ENCODE measurements around the gene AR.
A peak's percentile ranks its signal among the peaks of the same experiment; 100 is the strongest.

AR gene

DNA sequence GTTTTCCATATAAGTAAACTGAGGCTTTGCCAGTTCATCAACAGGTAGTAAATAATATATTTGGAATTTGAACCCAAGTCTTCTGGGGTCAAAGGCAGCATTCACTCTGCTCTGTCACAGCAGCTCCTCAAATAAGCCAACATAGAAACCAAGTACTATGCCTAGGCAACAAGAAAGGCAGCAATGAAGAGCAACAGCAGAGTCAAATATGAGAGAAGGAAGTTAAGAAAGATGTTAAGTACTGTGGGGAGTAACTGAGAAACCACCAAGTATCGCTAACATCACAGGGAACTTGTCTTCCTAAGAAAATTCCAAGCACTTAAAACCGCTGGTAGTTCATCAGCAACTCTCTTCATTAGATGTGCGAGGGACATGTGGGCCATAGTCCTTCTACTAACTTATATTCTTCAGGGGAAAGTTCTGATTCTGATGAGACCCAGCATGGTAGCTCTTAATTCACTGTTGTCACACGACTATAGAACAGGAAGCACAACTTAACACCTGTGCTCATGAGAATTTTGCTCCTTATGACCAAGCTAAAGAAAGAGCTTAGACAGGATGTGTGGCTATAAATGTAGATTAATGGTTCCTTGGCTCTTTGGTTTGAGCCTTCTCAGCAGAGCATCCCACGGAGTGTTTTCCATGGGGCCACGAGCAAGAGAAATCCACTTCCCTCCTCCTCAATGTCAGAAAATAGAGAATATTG is 107.8 kb downstream of the AR start:
- Histone ChIP-seq H3K79me2 (ENCODE audit: low read length) (no peaks in the 10 kb centered on the region), H3K27me3 (replicated peaks; ENCODE audit: insufficient read depth, low read length) (no peaks in the 10 kb centered on the region), H3F3A (ENCODE audit: insufficient read depth, low read length) (no peaks in the 10 kb centered on the region; the same call in 1 of the 2 replicates), H2AFZ (ENCODE audit: low read length) (no peak overlapping the region), H3K9me3 (replicated peaks; ENCODE audit: insufficient read depth, low read length) (no peaks in the 10 kb centered on the region), H3K9ac (ENCODE audit: low read length) (no peak overlapping the region), H4K20me1 (ENCODE audit: insufficient read depth, low read length) (no peaks in the 10 kb centered on the region), H3K4me1 (ENCODE audit: low read length) (peaks cover 11% of the 10 kb centered on the region), H3K27ac (ENCODE audit: low read length) (peak overlapping the region; percentile 20; the same call in 1 of the 2 replicates), H3K9me2 (replicated peaks; ENCODE audit: insufficient read depth, low read length) (no peaks in the 10 kb centered on the region), H3K4me3 (ENCODE audit: low read length) (no peak overlapping the region), H3K36me3 (replicated peaks; ENCODE audit: insufficient read depth, low read length) (no peaks in the 10 kb centered on the region), H3K4me2 (ENCODE audit: low read depth, low read length) (no peak overlapping the region)
- TF ChIP-seq CTCF (IDR thresholded peaks at IDR 0.05; ENCODE audit: low read length), result no peak
- TF ChIP-seq EZH2phosphoT487 (IDR thresholded peaks at IDR 0.05; ENCODE audit: low read length), result no peak
- TF ChIP-seq EZH2 (optimal IDR thresholded peaks at IDR 0.05; ENCODE audit: low read depth, low read length), result no peak
- DNase-seq, result peak; percentile 41

DNA sequence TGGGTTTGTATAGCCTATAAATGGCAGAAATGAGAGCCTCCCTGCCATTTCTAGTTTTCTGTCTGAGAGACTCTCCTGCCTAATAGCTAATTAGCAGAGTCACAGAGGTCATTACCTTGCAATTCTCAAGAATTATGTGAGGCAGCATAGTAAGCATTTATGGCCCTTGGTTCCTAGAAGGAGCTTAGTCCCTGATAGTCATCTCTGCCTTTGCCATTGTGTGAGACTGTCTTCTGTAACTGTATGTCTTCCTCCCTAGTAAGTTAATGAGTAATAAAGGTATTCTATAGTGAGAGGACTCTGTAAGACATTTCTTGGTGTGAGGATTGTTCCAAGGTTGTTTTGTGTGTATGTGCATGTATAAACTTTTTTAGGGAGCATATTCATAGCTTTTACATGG is 108.7 kb downstream of the AR start:
- H3K4me3 ChIP-seq (ENCODE audit: low read length), result no peak overlapping the region
- H3K27ac ChIP-seq (ENCODE audit: low read length), result no peak overlapping the region
- H3K79me2 ChIP-seq (ENCODE audit: low read length), result no peaks in the 10 kb centered on the region
- H3F3A ChIP-seq (ENCODE audit: insufficient read depth, low read length), result no peaks in the 10 kb centered on the region; the same call in 1 of the 2 replicates
- H2AFZ ChIP-seq (ENCODE audit: low read length), result no peak overlapping the region
- no peak overlapping the region for H3K9ac ChIP-seq (ENCODE audit: low read length)
- no peaks in the 10 kb centered on the region for H3K9me3 ChIP-seq (replicated peaks; ENCODE audit: insufficient read depth, low read length)
- H3K36me3 ChIP-seq (replicated peaks; ENCODE audit: insufficient read depth, low read length), result no peaks in the 10 kb centered on the region
- peaks cover 11% of the 10 kb centered on the region for H3K4me1 ChIP-seq (ENCODE audit: low read length)
- no peaks in the 10 kb centered on the region for H4K20me1 ChIP-seq (ENCODE audit: insufficient read depth, low read length)
- H3K9me2 ChIP-seq (replicated peaks; ENCODE audit: insufficient read depth, low read length), result no peaks in the 10 kb centered on the region
- TF ChIP-seq CTCF (IDR thresholded peaks at IDR 0.05; ENCODE audit: low read length), result no peak
- no peak for TF ChIP-seq EZH2 (optimal IDR thresholded peaks at IDR 0.05; ENCODE audit: low read depth, low read length)
- no peak for TF ChIP-seq EZH2phosphoT487 (IDR thresholded peaks at IDR 0.05; ENCODE audit: low read length)
- H3K4me2 ChIP-seq (ENCODE audit: low read depth, low read length), result no peak overlapping the region
- DNase-seq, result no peak
- no peaks in the 10 kb centered on the region for H3K27me3 ChIP-seq (replicated peaks; ENCODE audit: insufficient read depth, low read length)

GRCh38 chrX:67654301-67654700 is 110.5 kb downstream of the AR start:
- H3K36me3 ChIP-seq (replicated peaks; ENCODE audit: insufficient read depth, low read length), result no peaks in the 10 kb centered on the region
- H3K9me2 ChIP-seq (replicated peaks; ENCODE audit: insufficient read depth, low read length), result no peaks in the 10 kb centered on the region
- no peaks in the 10 kb centered on the region for H3K79me2 ChIP-seq (ENCODE audit: low read length)
- no peak overlapping the region for H3K4me3 ChIP-seq (ENCODE audit: low read length)
- no peak overlapping the region for H3K9ac ChIP-seq (ENCODE audit: low read length)
- DNase-seq, result no peak
- H3K27ac ChIP-seq (ENCODE audit: low read length), result no peak overlapping the region
- peaks cover 11% of the 10 kb centered on the region for H3K4me1 ChIP-seq (ENCODE audit: low read length)
- H2AFZ ChIP-seq (ENCODE audit: low read length), result no peak overlapping the region
- H4K20me1 ChIP-seq (ENCODE audit: insufficient read depth, low read length), result no peaks in the 10 kb centered on the region
- H3K9me3 ChIP-seq (replicated peaks; ENCODE audit: insufficient read depth, low read length), result no peaks in the 10 kb centered on the region
- H3F3A ChIP-seq (ENCODE audit: insufficient read depth, low read length), result no peaks in the 10 kb centered on the region; the same call in 1 of the 2 replicates
- no peaks in the 10 kb centered on the region for H3K27me3 ChIP-seq (replicated peaks; ENCODE audit: insufficient read depth, low read length)
- no peak for TF ChIP-seq EZH2 (optimal IDR thresholded peaks at IDR 0.05; ENCODE audit: low read depth, low read length)
- no peak for TF ChIP-seq EZH2phosphoT487 (IDR thresholded peaks at IDR 0.05; ENCODE audit: low read length)
- TF ChIP-seq CTCF (IDR thresholded peaks at IDR 0.05; ENCODE audit: low read length), result no peak
- H3K4me2 ChIP-seq (ENCODE audit: low read depth, low read length), result no peak overlapping the region
